ENCODE results near the gene SLC25A34.

SLC25A34 gene

DNA sequence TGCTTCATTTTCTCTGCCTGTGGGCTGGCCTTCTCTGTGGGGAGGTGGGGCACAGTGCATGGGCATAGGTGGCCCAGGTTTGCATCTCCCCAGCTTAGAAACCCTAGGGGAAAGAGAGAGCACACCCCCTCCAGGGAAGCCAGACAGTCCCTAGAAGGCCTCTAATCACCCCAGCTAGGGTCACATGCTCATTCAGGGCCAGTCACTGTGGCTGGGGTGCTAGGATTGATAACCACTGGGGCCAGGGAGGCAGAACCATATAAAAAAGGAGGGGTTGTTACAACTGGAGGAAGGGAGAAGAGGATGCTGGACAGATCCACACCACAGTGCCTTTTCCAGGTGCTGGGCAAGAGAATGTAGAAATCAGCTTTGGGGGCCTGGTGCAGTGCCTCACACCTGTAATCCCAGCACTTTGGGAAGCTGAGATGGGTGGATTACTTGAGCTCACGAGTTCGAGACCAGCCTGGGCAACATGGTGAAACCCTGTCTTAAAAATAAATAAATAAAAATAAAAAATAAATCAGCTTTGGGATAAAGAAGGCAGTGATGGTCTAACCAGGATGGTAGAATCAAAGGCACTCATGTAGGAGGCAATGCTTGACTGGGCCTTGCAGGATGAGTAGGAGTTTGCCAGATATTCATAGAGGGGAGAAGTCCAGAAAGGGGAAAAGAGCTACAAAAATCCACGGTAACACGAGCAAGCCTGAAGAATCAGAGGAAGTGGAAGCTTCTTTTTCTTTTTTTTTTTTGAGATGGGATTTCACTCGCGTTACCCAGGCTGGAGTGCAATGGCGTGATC, 42.0 kb downstream of the SLC25A34 start:
- no peak for DNase-seq

DNA sequence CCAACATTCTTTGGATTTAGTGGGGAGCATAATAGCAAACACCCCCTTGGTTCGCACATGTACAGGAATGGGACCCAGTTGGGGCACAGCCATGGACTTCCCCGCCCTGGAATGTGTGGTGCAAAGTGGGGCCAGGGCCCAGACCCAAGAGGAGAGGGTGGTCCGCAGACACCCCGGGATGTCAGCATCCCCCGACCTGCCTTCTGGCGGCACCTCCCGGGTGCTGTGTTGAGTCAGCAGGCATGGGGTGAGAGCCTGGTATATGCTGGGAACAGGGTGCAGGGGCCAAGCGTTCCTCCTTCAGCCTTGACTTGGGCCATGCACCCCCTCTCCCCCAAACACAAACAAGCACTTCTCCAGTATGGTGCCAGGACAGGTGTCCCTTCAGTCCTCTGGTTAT, 49.6 kb downstream of the SLC25A34 start:
- no peak for DNase-seq

DNA sequence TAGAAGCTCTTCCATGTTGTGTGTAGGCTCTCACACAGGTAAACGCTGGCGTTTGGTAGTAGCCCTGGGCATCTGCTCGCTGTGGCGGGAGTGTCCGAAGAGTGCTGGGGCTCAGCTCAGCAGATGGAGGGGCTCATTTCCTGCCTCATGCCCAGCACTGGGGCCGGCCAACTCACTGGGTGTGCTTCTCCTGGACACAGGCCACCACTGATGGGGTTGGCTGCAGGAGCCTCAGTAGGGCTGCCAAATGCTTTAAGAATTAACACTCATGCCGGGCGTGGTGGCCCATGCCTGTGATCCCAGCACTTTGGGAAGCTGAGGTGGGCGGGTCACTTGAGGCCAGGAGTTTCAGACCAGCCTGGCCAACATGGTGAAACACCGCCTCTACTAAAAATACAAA, 50.5 kb downstream of the SLC25A34 start:
- no peak for DNase-seq

GRCh38 chr1:15788624-15789301, 52.7 kb downstream of the SLC25A34 start:
- no peak for DNase-seq
